K562 treated with DMSO at 1 percent for 48 hours (cell line): ENCODE results near the gene DSE. TPM values are rescaled to one million over a fixed set of nuclear protein-coding genes. Genes with fewer than 3 reads are reported as not detected.

Source experiments
- total RNA-seq: library from RNA; unstranded; fragments of 300-600 nt; gene quantifications from 2 replicates; pipeline ENCODE4 v1.2.3, GENCODE V29; 2022; ENCODE audit warnings: low replicate concordance; ENCODE audit errors: extremely low read depth

DSE gene
- total RNA-seq = not detected in 2 replicates

DNA sequence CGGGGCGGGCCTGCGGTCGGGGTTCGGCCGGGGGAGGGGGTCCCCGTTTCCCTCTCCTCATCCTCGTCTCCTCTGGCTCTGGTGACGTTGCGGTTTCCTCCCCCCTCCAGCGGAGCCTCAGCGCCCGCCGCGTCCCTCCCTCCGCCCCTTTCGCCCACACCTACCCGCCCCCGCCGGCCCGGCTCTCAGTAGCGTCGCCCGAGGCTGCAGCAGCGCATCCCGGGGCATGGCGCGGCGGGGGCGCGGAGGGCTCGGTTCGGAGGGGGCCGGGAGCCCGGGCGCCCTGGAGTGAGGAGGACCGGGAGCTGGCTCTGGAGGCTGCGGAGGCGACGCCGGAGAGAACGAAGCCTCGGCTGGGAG lies at the start of gene DSE:
Gene DSE, plus strand, starts transcription at position 188 of the 360 bp plus-strand sequence. CDS start 28,304 bp downstream, outside the sequence.

GRCh38 chr6:116461331-116461931 lies 90.7 kb downstream of the DSE start, which contains the start of gene CALHM6:
Gene CALHM6, plus strand, starts transcription at chr6:116461375. Its CDS starts 555 bp downstream, at chr6:116461930.

Other genes starting within 250 kb of the DSE start
- not detected in 2 replicates for gene COL10A1, start 244.8 kb upstream of the DSE start, total RNA-seq
- not detected in 2 replicates for gene TSPYL4, start 116.9 kb upstream of the DSE start, total RNA-seq
- not detected in 2 replicates for gene TSPYL1, start 91.0 kb upstream of the DSE start, total RNA-seq
- not detected in 2 replicates for gene CALHM6, start 90.4 kb downstream of the DSE start, total RNA-seq
- not detected in 2 replicates for gene CALHM5, start 140.7 kb downstream of the DSE start, total RNA-seq
- not detected in 2 replicates for gene TRAPPC3L, start 174.7 kb downstream of the DSE start, total RNA-seq
- not detected in 2 replicates for gene CALHM4, start 182.8 kb downstream of the DSE start, total RNA-seq
- not detected in 2 replicates for gene RWDD1, start 200.6 kb downstream of the DSE start, total RNA-seq
- gene RSPH4A, start 245.5 kb downstream of the DSE start, total RNA-seq = not detected in 2 replicates